ENCODE results near the gene RPL28.
"Not testable (repeated sequence)": the region's sequence is repeated elsewhere in the genome, so short reads cannot be mapped to it uniquely, and the experiment has no call there.

RPL28 gene

DNA sequence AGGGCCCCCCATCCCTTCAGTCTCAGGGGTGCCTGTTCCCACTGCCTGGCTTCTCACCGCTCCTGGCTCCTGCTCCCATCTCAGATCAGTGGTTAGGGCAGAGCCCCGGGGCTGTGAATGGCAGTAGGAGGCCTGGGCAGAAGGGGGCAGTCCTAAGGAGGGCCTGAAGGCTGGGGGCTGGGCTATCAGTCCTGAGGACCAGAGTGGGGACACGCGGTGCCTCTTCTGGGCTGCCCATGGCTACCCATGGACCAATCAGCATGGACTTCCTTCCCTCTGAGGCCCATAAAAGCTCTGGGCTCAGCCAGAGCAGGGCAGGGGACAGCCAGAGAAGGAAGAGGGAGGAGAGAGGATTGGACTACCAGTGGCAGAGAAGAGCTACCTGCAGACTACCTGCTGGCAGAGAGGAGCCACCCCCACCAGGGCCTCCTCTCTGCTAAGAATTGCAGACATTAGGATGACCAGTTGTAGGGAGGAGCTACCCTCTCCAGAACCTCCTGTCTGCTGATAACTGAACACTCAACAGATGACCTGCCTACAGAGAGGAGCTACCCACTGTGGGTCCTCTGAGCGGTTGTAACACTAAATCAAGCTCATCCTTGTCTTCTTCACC lies 34.0 kb downstream of the RPL28 start:
- DNase-seq (ENCODE audit: low read depth), result no peak
- no peak overlapping the region for H3K4me3 ChIP-seq (ENCODE audit: low read depth, low read length)
- TF ChIP-seq POLR2A (IDR thresholded peaks at IDR 0.05; ENCODE audit: extremely low read depth, insufficient read length) (no peak), MYC (IDR thresholded peaks at IDR 0.05; ENCODE audit: low read depth, low read length) (no peak)
- TF ChIP-seq, protein P1, sequence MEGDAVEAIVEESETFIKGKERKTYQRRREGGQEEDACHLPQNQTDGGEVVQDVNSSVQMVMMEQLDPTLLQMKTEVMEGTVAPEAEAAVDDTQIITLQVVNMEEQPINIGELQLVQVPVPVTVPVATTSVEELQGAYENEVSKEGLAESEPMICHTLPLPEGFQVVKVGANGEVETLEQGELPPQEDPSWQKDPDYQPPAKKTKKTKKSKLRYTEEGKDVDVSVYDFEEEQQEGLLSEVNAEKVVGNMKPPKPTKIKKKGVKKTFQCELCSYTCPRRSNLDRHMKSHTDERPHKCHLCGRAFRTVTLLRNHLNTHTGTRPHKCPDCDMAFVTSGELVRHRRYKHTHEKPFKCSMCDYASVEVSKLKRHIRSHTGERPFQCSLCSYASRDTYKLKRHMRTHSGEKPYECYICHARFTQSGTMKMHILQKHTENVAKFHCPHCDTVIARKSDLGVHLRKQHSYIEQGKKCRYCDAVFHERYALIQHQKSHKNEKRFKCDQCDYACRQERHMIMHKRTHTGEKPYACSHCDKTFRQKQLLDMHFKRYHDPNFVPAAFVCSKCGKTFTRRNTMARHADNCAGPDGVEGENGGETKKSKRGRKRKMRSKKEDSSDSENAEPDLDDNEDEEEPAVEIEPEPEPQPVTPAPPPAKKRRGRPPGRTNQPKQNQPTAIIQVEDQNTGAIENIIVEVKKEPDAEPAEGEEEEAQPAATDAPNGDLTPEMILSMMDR (IDR thresholded peaks at IDR 0.05; ENCODE audit: low read depth, low read length), result no peak
- TF ChIP-seq, protein P2, sequence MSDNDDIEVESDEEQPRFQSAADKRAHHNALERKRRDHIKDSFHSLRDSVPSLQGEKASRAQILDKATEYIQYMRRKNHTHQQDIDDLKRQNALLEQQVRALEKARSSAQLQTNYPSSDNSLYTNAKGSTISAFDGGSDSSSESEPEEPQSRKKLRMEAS (IDR thresholded peaks at IDR 0.05; ENCODE audit: low read depth, low read length), result no peak

DNA sequence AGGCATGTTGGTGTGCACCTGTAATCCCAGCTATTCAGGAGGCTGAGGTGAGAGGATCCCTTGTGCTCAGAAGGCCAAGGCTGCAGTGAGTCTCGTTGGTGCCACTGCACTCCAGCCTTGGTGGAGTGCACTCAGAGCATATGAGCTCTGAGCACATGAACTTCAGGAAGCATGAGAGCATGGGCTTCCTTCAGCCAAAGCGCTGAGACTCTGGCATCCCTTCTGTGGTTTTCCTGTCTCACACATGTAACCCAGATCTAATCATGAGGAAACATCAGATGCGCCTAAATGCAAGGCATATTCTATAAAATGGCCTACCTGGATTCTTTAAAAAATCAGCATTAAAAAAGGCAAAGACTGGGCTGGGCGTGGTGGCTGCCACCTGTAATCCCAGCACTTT lies 35.5 kb downstream of the RPL28 start:
- TF ChIP-seq, protein P2 (IDR thresholded peaks at IDR 0.05; ENCODE audit: low read depth, low read length), result 0 out of 2 replicates have a peak, but pooled peaks have one; percentile 24
- DNase-seq (ENCODE audit: low read depth); H3K4me3 ChIP-seq (ENCODE audit: low read depth, low read length): not testable (repeated sequence)

DNA sequence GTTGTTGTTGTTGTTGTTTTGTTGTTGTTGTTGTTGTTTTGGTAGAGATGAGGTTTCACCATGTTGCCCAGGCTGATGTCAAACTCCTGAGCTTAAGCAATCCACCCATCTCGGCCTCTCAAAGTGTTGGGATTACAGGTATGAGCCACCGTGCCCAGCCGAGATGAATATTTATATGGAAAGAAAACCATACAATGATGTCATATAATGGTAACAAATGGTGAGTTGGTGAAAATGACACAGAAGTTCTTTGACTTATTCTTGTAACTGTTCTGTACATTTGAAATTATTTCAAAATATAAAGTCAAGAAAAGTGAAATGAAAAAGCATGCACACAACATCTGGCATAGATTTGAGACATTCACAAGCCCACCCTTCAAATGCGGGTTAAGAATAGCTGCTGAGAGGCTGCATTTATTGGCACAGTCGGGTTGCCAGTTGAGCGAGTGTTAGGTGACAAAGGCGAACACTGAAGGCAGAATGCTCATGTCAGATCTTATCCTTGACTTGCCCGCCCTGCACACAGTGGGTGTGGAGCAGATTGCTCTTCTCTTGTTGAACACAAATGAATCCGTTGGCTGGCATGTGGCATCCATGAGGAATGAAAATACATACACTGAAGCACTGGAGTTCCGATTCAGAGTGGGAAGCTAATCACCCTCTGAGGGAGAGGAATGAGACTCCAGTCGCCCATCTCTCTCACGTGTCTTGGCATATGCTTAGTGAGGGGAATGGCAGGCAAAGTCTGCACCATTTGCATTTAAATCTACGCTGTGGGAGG lies 37.7 kb downstream of the RPL28 start:
- no peak for DNase-seq (ENCODE audit: low read depth)
- TF ChIP-seq, protein P1 (IDR thresholded peaks at IDR 0.05; ENCODE audit: low read depth, low read length), result no peak
- TF ChIP-seq POLR2A (IDR thresholded peaks at IDR 0.05; ENCODE audit: extremely low read depth, insufficient read length) (no peak), MYC (IDR thresholded peaks at IDR 0.05; ENCODE audit: low read depth, low read length) (no peak)
- TF ChIP-seq, protein P2 (IDR thresholded peaks at IDR 0.05; ENCODE audit: low read depth, low read length), result no peak
- H3K4me3 ChIP-seq (ENCODE audit: low read depth, low read length), result no peak overlapping the region

DNA sequence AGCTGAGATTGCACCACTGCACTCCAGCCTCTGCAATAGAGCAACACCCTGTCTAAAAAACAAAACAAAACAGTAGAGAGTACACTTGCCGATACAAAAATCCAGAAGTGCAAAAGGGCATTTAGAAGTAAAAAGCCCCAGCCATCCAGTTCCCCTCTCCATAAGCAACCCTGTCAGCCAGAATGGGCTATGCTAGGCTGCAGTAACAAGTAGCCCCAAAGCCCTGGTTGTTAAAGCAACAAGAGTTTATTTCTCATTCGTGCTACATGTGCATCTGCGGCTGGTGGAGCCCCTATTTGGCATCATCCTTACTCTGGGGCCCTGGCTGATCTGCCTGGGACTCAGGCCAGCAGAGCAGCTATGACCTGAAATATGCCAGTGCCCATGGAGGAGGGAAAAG lies 38.8 kb downstream of the RPL28 start:
- TF ChIP-seq, protein P1 (IDR thresholded peaks at IDR 0.05; ENCODE audit: low read depth, low read length), result no peak
- TF ChIP-seq POLR2A (IDR thresholded peaks at IDR 0.05; ENCODE audit: extremely low read depth, insufficient read length) (no peak), MYC (IDR thresholded peaks at IDR 0.05; ENCODE audit: low read depth, low read length) (no peak)
- TF ChIP-seq, protein P2 (IDR thresholded peaks at IDR 0.05; ENCODE audit: low read depth, low read length), result no peak
- no peak overlapping the region for H3K4me3 ChIP-seq (ENCODE audit: low read depth, low read length)
- no peak for DNase-seq (ENCODE audit: low read depth)

DNA sequence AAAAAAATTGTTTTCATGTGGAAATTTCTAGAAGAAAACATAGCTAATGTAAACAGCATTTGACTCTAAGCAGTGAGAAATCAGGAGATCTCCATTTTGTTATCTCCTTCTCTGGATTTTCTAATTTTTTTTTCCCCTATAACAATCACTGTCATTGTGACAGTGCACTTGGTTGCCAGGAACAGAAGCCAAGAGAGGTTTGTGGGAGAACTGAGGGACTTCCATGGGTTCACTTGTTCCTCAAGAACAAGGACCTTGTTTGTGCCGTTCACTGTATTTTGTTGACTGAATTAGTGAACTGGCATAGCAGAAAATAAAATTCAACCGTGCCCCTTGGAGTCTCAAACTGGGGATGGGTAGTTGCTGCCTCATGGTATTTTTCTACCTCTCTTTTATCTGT lies 40.3 kb downstream of the RPL28 start:
- TF ChIP-seq MYC (IDR thresholded peaks at IDR 0.05; ENCODE audit: low read depth, low read length), result no peak
- DNase-seq (ENCODE audit: low read depth), result no peak
- no peak overlapping the region for H3K4me3 ChIP-seq (ENCODE audit: low read depth, low read length)

DNA sequence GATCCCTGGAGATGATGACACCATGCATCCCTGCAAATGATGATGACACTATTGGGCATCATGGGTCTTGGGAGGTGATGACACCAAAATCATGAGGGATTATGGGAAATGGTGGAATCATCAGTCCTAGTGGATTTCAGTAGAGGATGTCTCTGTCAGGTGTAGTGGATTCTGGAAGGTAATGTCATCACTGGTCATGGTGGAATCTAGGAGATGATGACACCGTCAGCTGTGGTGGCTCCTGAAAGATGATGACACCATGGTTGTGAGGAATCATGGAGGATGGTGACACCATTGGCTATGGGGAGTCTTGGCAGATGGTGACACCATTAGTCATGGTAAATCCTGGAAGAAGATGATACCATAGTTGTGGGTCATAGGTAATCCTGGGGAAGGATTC lies 45.5 kb downstream of the RPL28 start:
- TF ChIP-seq, protein P1 (IDR thresholded peaks at IDR 0.05; ENCODE audit: low read depth, low read length), result no peak
- TF ChIP-seq, protein P2 (IDR thresholded peaks at IDR 0.05; ENCODE audit: low read depth, low read length), result no peak
- TF ChIP-seq MYC (IDR thresholded peaks at IDR 0.05; ENCODE audit: low read depth, low read length) (no peak), POLR2A (IDR thresholded peaks at IDR 0.05; ENCODE audit: extremely low read depth, insufficient read length) (no peak)
- no peak for DNase-seq (ENCODE audit: low read depth)
- H3K4me3 ChIP-seq (ENCODE audit: low read depth, low read length), result no peak overlapping the region

Data from NB4 (cell line).